Adipocyte (in vitro differentiated cells): ENCODE measurements around the gene CLGN.

Source experiments
- DNase-seq: peaks from one replicate; pipeline ENCODE4 v3.0.0-alpha.2; 2015; ENCODE audit warnings: low read depth
- H3K27me3 ChIP-seq: replicated peaks from 2 replicates; pipeline ENCODE4 v1.7.0; 2013; ENCODE audit warnings: mild to moderate bottlenecking, low read length, moderate library complexity; ENCODE audit not compliant: control insufficient read depth, insufficient read depth
- H3K36me3 ChIP-seq: 2 replicates; pipeline ENCODE4 v1.7.0; 2013; ENCODE audit warnings: low read length, mild to moderate bottlenecking, moderate library complexity; ENCODE audit not compliant: control insufficient read depth, insufficient read depth, severe bottlenecking
- H3K4me1 ChIP-seq: 2 replicates; pipeline ENCODE4 v1.7.0; 2013; ENCODE audit warnings: mild to moderate bottlenecking, low read length, moderate library complexity; ENCODE audit not compliant: control insufficient read depth, insufficient read depth
- H3K4me3 ChIP-seq: 2 replicates; pipeline ENCODE4 v1.7.0; 2013; ENCODE audit warnings: mild to moderate bottlenecking, low read length, moderate library complexity
- H3K9ac ChIP-seq: 2 replicates; pipeline ENCODE4 v1.7.0; 2013; ENCODE audit warnings: mild to moderate bottlenecking, low read length, moderate library complexity
- H3K9me3 ChIP-seq: 2 replicates; pipeline ENCODE4 v1.7.0; 2013; ENCODE audit warnings: mild to moderate bottlenecking, low read length, moderate library complexity; ENCODE audit not compliant: control insufficient read depth

The CLGN gene

GRCh38 chr4:140373328-140374129 lies 53.9 kb downstream of the CLGN start, which contains the start of gene SCOC:
TSS of gene SCOC (plus strand) at chr4:140373646. CDS start at chr4:140379171, 5,525 bp downstream.
- peak; percentile 100 for DNase-seq
- H3K36me3 ChIP-seq: no peaks in the 10 kb centered on the region
- H3K9ac ChIP-seq: peak within 1 kb of the TSS; percentile 95
- peak within 1 kb of the TSS; percentile 93 for H3K4me3 ChIP-seq
- no peaks in the 10 kb centered on the region for H3K9me3 ChIP-seq
- H3K4me1 ChIP-seq: peaks cover 15% of the 10 kb centered on the region
- H3K27me3 ChIP-seq: no peaks in the 10 kb centered on the region

DNA sequence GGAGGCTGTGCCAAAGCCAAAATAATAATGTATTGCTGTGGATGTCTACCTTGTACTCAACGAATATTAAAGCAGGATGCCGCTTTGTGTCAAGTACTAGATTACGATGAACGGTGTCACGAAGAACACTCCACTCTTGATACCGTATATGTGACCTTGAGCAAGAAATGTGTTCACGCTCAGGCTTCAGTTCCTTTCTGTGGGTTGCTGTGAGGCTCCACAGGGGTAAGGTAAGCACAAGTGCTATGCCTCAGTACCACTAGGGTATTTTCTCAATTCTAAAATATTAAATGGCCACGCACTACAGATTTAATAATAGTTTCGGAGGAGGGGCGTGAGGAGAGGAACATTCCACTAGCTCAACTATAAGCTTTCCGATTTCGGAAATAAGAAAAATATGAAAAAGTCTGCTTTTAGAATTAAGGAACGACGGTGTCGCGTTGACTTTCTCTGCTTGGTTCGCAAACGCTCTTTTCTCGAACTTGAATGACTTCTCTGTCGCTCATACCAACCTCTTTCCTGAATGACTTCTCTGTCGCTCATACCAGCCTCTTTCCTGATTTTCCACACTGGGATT lies 54.6 kb downstream of the CLGN start:
- Histone ChIP-seq H3K27me3 (no peaks in the 10 kb centered on the region), H3K9ac (peak overlapping the region; percentile 85), H3K4me1 (peaks cover 15% of the 10 kb centered on the region), H3K36me3 (no peaks in the 10 kb centered on the region), H3K4me3 (peak overlapping the region; percentile 93), H3K9me3 (no peaks in the 10 kb centered on the region)
- DNase-seq: peak; percentile 67

DNA sequence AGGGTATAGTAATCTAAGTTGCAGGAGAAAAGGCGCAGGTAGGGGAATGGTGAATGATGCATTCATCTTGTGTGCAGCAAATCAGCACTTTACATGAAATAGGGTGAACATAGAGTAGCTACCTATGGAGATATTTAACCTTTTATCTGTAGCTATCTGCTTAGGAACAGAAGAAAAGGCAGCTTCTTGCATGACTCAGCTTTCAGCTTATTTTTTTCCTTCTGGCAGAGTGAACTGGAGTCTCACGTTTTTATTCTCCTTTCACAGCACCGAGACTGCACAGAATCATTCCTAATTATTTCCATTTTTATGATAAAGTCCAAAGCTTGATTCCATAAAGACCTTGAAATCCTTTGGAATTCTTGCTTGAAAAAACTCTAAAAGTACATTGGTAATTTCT lies 58.8 kb downstream of the CLGN start:
- H3K4me1 ChIP-seq: peaks cover 6% of the 10 kb centered on the region
- no peaks in the 10 kb centered on the region for H3K27me3 ChIP-seq
- H3K9ac ChIP-seq: no peak overlapping the region
- H3K9me3 ChIP-seq: no peaks in the 10 kb centered on the region
- no peak for DNase-seq
- H3K36me3 ChIP-seq: no peaks in the 10 kb centered on the region
- no peak overlapping the region for H3K4me3 ChIP-seq

DNA sequence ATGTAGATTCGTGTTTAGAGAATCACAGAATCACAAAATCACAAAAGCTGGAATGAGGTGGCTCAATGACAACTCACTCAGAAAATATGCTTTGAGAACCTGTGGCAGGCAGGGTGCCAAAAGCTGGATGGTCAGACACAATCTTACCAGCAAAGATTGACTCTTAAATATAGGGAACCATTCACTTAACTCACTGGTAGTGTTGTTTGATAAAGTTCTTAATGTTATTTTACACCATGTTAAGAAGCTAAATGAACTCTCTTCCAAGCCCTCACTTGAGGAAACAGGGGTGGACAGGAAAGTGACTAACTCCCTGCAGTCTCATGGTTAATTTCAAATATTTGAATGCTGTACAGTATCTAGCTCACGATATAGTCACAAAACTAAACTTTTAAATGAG lies 59.7 kb downstream of the CLGN start:
- Histone ChIP-seq H3K9ac (no peak overlapping the region), H3K4me1 (peaks cover 5% of the 10 kb centered on the region), H3K4me3 (no peak overlapping the region), H3K36me3 (no peaks in the 10 kb centered on the region), H3K27me3 (no peaks in the 10 kb centered on the region), H3K9me3 (no peaks in the 10 kb centered on the region)
- DNase-seq: peak; percentile 32

- no peaks in the 10 kb centered on the region for H3K9me3 ChIP-seq
- H3K27me3 ChIP-seq: no peaks in the 10 kb centered on the region
- H3K4me1 ChIP-seq: no peaks in the 10 kb centered on the region
- no peak overlapping the region for H3K9ac ChIP-seq
- no peaks in the 10 kb centered on the region for H3K36me3 ChIP-seq
- H3K4me3 ChIP-seq: no peak overlapping the region
- no peak for DNase-seq
Observed at GRCh38 chr4:140363558-140363957, 63.9 kb downstream of the CLGN start.

DNA sequence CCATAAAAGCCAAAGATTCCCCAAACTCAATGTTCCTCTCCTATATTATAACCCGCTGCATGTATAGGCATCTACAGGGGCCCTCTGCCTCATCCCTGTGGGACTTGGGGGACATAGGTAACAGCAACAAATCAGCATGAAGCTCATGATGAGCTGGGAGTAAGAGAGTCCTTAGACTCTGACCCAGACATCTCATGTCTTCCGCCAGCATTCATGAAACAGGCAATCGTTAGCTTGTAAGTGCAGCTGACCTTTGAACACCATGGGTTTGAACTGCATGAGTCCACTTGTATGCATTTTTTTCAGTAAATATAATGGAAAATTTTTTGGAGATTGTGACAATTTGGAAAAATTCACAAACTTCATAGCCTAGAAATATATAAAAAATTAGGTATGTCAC lies 64.4 kb downstream of the CLGN start:
- Histone ChIP-seq H3K4me3 (no peak overlapping the region), H3K9me3 (no peaks in the 10 kb centered on the region)

DNA sequence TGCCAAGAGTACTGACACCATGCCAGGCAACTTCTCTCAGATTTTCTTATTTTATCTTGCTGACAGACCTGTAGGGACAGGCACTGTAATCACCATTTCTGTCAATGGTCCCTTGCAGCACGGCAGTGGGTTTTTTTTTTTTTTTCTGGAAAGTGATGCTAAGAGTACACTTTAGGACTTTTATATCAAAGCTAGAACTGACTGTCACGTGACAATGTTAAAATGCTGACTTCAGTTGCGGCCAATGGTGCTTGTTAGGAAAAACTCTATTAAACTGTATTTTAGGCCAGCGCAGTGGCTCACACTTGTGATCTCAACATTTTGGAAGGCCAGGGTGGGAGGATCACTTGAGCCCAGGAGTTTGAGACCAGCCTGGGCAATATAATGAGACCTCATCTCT lies 66.3 kb downstream of the CLGN start:
- Histone ChIP-seq H3K4me3 (no peak overlapping the region), H3K4me1 (no peaks in the 10 kb centered on the region), H3K27me3 (no peaks in the 10 kb centered on the region), H3K36me3 (no peaks in the 10 kb centered on the region), H3K9ac (no peak overlapping the region), H3K9me3 (no peaks in the 10 kb centered on the region)
- DNase-seq: no peak

More for the DNA sequence above, 64.4 kb downstream of the CLGN start:
- no peak for DNase-seq
- Histone ChIP-seq H3K36me3 (no peaks in the 10 kb centered on the region), H3K9ac (no peak overlapping the region), H3K27me3 (no peaks in the 10 kb centered on the region), H3K4me1 (no peaks in the 10 kb centered on the region)

DNA sequence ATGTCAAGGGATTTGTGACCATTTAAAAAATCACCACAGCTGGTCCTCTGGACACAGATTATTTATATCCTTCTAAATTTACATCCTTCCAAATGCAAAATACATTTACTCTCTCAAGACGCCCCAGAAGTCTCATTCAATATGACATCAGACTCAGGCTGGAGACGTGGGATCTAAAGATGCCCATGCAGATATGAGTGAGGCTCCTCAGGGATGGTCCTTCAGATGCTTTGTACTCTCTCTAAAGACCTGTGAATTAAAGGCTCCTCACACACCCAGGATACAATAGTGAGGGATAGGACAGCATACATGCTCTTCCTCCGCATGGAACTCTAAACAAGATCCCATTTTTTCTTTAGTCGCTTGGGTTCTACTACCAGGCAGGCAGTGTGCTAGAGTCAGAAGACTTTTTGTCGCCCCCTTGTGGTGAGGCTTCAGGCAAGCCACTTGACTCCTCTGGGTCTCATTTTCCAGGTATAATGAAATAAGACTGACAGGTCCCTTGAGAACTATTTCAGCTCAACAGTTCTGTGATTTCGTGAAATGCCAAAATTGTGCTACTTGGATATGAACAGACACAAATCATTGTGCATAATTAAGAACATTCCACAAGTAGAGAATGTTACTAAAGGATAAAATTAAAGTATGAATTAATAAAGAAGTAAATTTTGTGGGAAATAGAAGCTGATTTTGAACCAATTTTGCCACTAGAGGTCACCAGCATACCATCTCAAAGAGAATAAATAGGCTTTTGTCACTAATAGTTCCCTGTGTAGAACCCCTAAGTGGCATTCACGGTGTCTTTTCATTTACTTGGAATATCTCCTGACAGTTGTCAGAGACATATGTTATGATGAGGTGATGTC lies 67.7 kb downstream of the CLGN start:
- H3K9me3 ChIP-seq: no peaks in the 10 kb centered on the region
- no peak overlapping the region for H3K4me3 ChIP-seq
- H3K4me1 ChIP-seq: no peaks in the 10 kb centered on the region
- no peaks in the 10 kb centered on the region for H3K36me3 ChIP-seq
- H3K27me3 ChIP-seq: no peaks in the 10 kb centered on the region
- DNase-seq: peak; percentile 86
- no peak overlapping the region for H3K9ac ChIP-seq

DNA sequence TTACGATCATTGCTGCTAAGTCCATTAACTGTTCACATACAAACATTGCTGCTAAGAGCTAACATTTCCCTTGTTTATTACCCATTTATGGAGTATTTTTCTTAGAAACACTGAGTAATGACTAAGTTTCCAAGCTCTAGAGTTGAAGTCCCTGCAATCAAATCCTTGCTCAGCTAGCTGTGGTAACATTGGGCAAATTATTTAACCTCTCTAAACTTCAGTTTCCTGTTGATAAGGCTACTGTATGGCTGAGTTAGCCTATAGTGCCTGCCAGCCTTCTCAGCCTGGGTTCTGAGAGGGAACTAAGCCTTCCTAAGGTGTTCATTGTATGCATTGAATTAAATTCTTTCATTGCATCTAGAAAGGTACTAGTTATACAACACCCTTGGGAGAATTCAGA lies 69.2 kb downstream of the CLGN start:
- DNase-seq: no peak
- H3K4me3 ChIP-seq: no peak overlapping the region
- H3K9ac ChIP-seq: no peak overlapping the region
- H3K9me3 ChIP-seq: no peaks in the 10 kb centered on the region
- H3K27me3 ChIP-seq: no peaks in the 10 kb centered on the region
- H3K4me1 ChIP-seq: no peaks in the 10 kb centered on the region
- H3K36me3 ChIP-seq: no peaks in the 10 kb centered on the region

GRCh38 chr4:140357868-140358267 lies 69.6 kb downstream of the CLGN start:
- no peak overlapping the region for H3K9ac ChIP-seq
- no peaks in the 10 kb centered on the region for H3K9me3 ChIP-seq
- H3K4me1 ChIP-seq: no peaks in the 10 kb centered on the region
- DNase-seq: no peak
- no peak overlapping the region for H3K4me3 ChIP-seq
- no peaks in the 10 kb centered on the region for H3K36me3 ChIP-seq
- H3K27me3 ChIP-seq: no peaks in the 10 kb centered on the region

GRCh38 chr4:140355288-140355687 lies 72.2 kb downstream of the CLGN start:
- Histone ChIP-seq H3K9ac (no peak overlapping the region), H3K27me3 (no peaks in the 10 kb centered on the region), H3K4me3 (no peak overlapping the region), H3K4me1 (no peaks in the 10 kb centered on the region), H3K36me3 (no peaks in the 10 kb centered on the region), H3K9me3 (no peaks in the 10 kb centered on the region)
- no peak for DNase-seq
